Measurements from ENCODE around the gene BORCS5.
"Not testable (repeated sequence)": the region's sequence is repeated elsewhere in the genome, so short reads cannot be mapped to it uniquely, and the experiment has no call there.

BORCS5 gene

DNA sequence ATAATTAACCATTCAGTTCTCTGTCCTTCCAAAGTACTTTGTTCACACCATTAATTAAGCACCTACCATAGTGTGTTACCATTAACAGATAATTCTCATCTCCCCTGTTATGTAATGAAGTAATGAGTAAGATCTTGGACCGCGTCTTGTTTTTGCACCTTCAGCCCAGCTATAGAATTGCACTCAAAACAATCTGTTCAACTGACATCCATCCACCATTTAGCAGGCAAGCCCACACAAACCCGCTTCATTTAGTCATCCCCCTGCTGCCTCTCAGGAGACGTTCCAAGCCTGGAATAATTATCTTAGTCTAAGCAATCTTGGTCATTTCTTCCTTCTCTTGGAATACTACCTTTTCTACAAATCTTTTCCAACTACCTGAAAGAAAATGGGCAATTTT lies 131.4 kb downstream of the BORCS5 start:
- no peak for DNase-seq (ENCODE audit: low read depth)

DNA sequence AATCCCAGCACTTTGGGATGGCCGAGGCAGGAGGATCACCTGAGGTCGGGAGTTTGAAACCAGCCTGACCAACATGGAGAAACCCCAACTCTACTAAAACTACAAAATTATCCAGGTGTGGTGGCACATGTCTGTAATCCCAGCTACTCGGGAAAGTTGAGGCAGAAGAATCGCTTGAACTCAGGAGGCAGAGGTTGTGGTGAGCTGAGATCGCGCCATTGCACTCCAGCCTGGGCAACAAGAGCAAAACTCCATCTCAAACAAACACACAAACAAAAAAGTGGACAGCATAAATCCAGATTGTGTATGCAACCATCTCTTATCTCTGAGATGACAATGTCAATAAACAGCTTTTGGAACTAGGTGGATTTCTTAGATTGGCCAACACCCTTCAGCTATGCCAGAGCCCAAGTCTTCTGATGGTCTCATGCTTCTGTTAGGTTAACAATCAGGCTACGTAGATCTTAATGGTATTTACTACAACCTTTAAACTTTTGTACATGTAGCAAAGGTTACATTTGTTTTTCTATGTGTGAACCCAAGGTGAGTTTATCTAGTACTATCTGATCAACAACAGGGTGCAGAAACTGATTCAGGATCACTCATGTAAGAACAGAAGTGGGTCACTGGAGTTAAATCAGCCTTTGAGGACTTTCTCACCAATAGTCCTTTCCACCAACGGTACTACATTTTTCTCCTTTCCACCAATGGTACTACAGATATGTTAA lies 132.1 kb downstream of the BORCS5 start:
- DNase-seq (ENCODE audit: low read depth) = no peak

DNA sequence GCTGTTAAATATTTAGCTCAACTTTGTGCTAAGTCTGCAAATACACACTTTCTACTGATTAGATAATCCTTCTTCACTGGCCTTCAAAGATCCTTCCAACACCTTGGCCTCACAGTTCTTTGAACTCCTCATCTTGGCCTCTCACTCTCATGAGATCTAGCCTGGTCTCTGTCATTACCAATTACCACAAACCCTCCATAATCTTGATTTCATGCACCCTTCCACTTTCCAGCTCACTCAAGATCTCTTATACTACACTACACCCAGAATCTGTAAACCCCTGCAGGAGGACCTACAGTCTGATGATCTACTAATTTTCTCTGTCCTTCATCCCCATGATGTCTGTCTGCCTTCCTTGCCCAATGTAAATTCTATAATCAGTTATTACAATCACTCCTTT lies 134.7 kb downstream of the BORCS5 start:
- DNase-seq (ENCODE audit: low read depth) = no peak

DNA sequence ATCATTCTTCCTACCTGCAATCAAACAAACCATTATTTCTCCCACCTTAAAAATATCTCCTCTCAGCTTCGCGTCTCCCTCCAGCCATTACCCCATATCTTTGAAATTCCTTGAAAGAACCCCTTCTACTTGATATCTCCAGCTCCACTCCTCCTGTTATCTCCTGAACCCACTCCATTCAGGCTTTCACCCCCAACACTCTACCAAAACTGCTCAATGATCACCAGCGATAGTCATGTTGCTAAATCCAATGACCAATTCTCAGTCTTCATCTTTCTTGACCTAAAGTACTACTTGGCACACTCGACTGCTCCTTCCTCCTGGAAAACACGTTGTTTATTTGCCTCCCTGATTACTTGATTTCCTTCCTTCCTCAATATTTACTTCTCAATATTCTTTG lies 135.7 kb downstream of the BORCS5 start:
- no peak for DNase-seq (ENCODE audit: low read depth)

DNA sequence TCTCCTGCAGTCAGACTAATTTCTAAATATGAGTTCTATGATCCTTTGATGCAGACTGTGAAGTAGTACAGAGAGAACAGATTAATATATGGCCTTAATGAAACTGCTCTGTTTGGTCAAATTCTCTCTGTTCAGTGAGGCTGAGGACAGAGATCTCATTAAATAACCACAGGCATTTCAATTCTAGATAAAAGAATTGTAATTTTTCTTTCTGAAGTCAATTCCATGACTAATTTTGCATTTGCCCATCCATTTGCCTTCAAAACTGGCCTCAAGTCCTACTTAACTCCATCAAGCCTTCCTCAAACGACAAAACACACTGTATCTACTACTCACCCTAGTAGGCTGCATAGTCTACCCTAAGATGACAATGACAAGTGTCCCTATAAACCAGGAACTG lies 138.7 kb downstream of the BORCS5 start:
- DNase-seq (ENCODE audit: low read depth) = no peak

DNA sequence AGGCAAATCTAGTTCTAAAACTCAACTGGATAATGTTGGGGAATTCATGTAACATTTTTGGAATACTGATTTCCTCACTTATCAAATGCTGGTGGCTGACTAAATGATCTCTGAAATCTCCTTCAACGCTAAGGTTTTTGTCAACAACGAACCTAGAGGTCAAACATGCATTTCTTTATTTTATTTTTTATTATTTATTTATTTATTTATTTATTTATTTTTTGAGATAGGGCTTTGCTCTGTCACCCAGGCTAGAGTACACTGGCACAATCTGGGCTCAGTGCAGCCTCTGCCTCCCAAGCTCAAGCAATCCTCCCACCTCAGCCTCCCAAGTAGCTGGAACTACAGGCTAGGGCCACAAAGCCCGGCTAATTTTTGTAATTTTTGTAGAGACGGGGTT lies 141.3 kb downstream of the BORCS5 start:
- no peak for DNase-seq (ENCODE audit: low read depth)

DNA sequence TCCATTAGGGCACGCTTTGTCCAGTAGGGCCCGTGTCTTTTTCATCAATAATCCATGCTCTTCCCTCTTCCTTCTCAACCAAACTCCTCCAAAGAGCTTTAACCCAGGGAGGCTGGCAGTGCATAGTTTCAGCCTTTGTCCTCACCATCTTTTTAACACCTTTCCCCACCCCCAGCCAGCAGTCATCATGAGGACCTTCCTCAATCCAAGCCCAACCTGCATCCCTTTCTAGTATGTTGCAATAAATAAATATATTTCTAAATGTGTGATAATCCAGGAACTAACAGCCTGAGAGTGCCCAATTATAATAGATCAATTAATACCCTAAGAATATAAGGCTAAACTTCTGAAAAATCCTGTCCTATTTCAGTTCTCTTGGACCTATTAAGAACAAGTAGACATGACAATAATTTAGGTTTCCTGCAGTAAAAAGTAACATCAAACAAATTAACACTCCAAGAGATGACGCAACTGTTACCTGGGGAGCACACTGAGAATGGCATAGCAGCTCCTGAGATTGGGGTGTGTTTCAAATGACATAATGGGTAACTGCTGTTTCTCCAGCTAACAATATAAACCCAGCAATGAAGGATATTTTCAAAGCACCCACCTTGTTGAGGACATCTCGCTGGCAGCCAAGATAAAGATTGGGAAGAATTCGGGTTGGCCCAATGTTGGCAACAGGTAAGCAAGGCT lies 143.2 kb downstream of the BORCS5 start:
- no peak for DNase-seq (ENCODE audit: low read depth)

DNA sequence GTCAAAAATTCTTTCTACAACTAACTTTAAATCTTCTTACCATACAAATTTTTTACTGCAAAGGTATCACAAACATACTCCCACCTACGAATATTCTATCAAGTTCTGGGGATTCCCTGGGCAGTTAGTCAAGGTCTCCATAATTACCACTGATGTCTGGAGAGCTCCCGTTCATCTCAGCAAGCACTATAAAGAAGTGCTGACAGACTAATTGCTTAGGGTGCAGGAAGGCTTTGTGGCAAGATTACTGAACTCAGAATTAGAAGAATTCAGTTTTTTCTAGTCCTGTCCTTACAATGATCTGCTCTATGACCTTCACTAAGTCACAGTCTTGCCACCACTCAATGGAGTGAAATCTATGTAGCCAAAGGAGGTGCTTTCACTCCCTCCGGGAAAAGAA lies 144.2 kb downstream of the BORCS5 start:
- no peak for DNase-seq (ENCODE audit: low read depth)

DNA sequence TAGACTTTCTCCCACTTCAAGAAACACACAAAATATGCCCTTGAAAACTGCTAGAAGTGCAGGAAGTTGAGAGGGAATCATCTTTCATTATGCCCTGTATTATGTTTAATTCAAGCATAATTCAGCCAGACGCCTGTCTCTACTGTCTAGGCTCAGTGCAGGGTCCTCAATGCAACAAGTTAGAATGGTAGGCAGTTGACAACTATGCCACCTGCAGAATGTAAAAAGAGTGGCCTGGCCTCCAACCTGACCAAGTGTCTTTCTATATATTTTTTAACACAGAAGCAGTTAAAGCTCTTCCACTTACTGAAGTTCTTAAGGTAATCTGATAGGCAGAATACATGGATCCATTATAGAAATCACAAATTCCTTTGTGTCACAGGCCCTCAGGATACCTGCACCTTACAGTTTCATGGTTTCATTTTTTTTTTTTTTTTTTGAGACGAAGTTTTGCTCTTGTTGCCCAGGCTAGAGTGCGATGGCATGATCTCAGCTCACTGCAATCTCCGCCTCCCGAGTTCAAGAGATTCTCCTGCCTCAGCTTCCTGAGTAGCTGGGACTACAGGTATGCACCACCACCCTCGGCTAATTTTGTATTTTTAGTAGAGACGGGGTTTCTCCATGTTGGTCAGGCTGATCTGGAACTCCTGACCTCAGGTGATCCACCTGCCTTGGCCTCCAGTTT lies 145.4 kb downstream of the BORCS5 start:
- not testable (repeated sequence) for DNase-seq (ENCODE audit: low read depth)

DNA sequence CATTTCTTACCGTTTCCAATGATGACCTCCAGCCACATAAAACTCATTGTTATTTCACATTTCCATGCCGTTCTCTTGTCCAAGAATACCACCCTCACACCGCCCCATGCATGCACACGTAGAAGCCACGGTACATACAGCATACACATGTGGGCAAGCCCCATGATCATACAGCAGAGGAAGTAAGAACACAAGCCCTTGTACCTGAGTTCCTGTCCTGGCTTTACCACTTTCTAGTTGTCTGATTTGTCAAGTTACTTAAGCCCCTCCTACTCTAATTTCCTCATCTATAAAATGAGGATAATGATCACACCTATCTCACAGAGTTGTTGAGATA lies 145.9 kb downstream of the BORCS5 start:
- DNase-seq (ENCODE audit: low read depth) = no peak

DNA sequence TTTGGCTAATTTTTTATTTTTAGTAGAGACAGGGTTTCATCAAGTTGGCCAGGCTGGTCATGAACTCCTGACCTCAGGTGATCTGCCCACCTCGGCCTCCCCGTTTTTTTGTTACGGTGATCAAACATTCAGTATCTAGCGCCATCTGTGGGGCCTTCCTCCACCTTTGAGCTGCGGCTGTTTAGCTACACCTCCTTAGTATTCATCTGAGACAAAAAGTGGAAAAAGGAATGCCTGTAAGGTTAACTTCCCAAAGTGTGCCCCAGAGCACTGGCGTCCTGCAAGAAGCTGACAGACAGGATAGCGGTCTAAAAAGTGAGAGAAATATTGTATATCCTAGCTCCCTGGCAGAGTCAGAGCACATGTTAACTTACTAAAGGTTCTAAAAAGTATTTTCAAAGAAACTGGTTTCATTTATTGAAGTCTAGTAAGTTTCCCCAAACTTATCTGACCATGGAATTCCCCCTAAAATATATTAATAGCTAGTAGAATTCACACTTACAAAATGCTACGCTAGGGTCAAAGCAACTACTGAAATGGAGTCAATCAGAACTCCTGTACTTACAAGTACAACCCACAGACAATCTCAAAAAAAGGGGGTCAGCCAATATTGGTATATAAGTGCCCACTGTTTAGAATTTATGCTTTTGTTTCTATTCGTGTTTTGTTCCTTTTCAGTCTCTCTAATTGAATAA lies 146.7 kb downstream of the BORCS5 start:
- no peak for DNase-seq (ENCODE audit: low read depth)

DNA sequence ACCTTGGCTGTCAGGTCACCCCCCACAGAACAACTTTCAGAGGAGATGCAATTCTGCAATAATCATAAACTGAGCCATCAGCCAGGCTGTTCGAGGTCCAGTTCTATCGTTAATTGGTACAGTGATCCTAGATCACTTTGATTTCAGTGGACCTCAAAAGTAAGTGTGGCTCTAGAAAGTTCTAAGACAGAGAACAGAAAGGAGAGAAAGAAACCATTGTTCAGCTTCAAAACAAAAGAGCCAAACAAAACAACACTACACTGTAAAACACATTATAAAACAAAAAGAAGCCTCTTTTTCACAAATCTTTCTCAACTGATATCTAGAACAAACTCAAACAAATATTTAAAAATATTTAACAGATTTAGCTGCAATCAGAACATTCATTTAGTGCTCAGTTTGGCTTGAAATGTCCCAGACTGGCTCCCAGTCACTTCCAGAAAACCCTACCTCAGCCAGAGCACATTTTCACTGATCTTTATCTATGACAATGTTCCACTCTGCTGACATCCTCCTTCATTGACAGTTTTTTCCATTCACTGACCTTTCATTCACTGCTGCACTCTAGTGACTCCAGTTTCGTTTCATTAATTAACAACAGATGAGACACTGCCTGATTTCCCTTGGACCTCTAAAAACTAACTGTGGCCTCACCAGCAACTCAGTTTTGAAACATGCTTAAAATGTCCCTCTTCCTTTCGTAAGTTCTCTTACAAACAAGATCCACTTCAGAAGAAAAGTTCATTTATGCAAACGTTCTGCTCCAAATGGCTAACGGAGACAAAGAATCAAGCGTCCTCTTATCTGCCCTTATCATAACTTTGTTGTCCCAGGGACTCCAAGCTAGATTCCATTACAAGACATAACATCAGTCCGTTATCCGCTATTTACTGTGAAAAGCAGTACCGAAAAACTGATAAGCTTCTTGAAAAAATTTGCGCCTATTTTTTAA lies 148.9 kb downstream of the BORCS5 start:
- DNase-seq (ENCODE audit: low read depth) = no peak

DNA sequence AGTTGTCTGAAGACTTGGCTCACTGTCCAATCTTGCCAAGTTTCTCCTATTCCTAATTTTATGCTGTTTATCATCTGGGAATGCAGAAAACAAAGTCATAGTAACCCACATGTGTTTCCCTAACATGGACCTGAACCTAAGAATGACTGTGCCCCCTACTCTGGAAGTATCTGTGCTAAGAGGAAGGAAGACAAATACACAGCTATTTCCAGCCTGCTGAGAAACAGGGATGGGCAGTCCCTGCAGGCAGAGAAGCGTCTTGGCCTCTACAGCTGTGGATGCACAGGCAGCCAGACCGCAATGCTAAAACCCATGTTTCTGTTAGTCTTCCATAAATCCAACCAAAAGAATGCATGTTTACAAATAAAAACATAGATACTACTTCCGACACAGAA lies 149.6 kb downstream of the BORCS5 start:
- no peak for DNase-seq (ENCODE audit: low read depth)

DNA sequence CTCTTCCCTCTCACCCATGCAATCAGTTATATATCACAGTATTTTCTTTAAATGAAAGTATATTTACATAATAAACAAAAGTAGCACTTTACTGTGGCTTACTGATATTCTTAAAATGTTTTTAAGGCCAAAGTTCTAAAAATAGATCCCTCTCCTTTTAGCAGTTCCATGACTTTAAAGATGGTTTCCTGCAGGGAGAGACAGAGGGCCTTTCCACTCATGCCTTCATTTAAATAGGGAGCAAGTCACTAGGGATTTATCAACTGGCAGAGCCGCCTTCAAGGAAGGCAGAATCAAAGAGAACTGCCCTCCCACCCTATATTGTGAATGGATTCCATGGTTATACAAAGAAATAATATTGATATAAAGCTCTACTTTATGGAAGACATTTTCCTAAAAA lies 150.2 kb downstream of the BORCS5 start:
- DNase-seq (ENCODE audit: low read depth) = no peak

DNA sequence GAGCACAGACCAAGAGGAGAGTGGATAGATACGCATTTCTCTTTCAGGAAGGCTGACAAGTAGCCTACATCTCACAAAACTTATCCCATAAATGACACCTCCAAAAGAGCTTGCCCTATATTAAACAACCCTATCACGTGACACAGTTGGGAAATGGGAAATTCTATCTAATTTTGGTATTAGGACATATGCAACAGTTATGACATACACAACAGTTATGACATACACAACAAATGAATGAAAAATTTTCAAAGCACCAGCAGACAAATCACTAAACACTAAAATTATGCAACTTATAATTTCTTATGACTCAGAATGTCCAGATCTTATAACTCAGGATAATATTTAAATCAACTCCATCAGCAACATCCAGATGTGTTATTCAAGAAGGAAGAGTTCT lies 151.7 kb downstream of the BORCS5 start:
- DNase-seq (ENCODE audit: low read depth) = no peak

DNA sequence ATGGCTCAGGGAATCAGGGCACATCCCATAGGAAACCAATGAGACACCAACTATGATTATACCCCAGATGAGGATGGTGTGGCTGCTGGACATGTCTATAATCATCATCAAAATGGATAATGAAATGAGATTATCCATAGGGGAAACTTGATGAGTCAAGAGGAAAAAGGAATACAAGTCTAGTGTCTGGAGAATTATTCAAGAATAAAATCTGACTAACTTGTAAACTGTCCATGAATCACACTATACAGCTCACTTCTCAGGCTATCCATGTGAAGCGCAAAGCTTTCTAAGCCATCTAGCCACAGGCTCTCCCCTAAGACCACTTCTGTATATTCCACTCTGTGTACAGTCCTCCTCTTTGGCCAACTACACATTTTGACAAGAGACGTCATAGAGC lies 153.3 kb downstream of the BORCS5 start:
- DNase-seq (ENCODE audit: low read depth) = no peak

DNA sequence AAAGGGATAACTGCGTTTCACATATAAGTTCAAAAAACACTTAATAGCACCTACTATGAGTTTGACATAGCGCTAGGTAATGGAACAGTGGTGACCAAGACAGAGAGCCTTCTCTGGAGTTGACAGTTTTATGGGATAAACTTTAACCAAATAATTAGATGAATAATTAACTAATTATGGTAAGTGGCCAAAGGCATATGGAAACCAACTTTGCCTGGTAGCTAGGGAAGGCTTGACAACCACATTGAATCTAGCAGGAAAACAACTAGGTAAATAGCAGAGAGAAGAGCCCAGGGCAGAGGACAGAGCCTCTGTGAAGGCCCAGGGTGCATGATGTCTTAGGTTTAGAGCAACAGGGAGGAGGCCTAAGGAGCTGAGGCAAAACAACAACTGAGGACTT lies 153.7 kb downstream of the BORCS5 start:
- DNase-seq (ENCODE audit: low read depth) = no peak

DNA sequence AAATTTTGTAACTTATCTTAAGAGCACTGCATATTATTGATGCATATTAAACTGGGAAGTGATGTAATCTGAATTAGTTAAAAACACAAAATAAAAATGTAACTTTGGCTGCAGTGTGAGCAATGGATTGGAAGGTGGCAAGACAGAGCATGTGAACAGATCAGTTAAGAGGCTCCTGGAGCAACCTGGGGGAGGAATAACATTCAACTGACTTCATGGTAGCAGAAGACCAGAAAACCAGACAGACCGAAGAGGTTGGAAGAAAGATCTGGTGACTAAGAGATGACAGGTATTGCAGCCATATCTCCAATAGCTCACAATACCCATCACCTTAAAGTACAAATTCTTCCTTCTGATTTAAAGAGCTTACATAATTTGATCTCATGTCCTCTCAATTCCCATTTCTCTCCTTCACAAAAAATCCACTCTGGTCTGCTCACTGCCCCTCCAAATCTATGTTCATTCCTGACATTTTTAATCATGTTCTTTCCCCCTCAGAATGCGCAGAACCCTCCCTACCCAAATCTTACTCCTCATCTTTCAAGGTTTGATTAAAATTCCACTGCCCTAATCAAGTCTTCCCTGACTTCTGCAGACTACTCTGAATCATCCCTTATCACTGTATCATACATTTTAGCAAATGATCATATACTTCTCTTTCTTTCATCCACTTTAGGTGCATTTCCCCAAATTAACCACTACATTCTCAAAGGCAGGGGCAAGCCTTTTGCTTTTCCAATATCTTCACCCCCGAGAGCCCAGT lies 154.3 kb downstream of the BORCS5 start:
- DNase-seq (ENCODE audit: low read depth) = no peak

DNA sequence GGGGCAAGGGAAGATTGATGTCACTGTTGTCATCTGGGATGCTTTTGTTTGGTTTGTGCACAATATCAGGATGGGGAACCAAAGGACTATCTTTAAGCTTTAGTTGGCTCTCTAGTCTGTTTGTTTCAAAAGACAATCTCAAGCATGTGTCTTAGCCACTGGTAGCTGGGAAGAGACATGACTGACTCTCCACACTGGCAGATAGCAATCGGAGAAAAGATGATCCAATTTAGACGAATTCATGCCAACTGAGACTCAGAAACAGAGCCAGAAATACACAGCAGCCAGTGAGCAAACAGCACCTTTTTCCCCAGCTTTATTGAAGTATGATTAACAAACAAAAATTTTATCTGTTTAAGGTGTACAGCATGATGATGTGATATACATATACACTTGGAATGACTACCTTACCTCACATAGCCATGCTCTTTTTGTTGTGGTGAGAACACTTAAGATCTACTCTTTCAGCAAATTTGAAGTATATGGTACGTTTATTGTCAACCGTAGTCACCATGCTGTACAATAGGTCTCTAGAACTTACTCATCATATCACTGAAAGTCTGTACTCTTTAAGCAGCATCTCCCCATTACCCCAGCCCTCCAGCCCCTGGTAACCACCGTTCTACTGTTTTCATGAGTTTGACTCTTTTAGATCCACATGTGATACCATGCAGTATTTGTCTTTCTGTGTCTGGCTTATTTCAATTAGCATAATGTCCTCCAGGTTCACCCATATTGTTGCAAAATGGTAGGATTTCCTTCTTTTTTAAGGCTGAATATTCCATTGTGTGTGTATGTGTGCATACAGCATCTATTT lies 155.2 kb downstream of the BORCS5 start:
- DNase-seq (ENCODE audit: low read depth) = no peak

DNA sequence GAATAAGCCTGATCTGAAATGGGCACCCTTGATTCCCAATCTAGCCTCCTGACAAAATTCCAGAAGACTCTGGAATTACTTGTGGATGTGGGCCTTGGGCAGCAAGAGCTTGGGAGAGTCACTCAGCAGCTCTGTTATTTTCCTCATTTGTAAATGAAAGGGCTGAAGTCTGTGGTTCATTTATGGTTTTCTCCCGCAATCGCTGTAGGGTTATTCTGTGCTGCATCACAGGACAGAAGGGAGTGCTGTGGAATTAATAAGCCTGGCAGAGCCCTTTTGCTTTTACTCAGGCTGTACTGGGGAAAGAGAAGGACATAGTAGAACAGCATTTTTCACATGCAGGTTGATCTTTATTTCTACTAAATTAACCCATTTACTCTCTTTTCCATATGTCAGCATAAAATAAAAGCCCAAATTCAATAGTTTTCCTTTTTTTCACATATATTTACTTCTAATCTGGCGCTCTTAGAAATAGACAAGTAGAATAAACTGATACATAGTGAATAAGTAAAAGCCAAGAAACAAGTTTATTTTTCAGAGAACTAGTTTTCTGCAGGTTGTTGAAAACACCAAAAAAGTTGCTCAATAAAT lies 156.6 kb downstream of the BORCS5 start:
- no peak for DNase-seq (ENCODE audit: low read depth)
